K562 (cell line): ENCODE measurements around the gene KHDRBS2.

Experiments used
- CTCF ChIP-seq, 3 experiments: IDR thresholded peaks in 2 of 3; conservative IDR thresholded peaks in 1 of 3; 2 replicates each; pipeline ENCODE4 v1.5.1; 2011 to 2012; ENCODE audit warnings: low read length in 3 of 3, mild to moderate bottlenecking in 3 of 3, control low read depth in 2 of 3, improper control_type of control experiment in 1 of 3, inconsistent platforms in 1 of 3, low read depth in 1 of 3, mixed read lengths in 1 of 3, moderate library complexity in 1 of 3; ENCODE audit not compliant: insufficient read depth in 2 of 3
- EP300 ChIP-seq: IDR thresholded peaks from 2 replicates; pipeline ENCODE4 v1.6.1; 2012; ENCODE audit warnings: low read length, improper control_type of control experiment

- TF ChIP-seq CTCF (IDR thresholded peaks at IDR 0.05 in 2 of 3, conservative IDR thresholded peaks at IDR 0.05 in 1 of 3; ENCODE audit: insufficient read depth in 2 of 3, low read depth in 1 of 3, low read length in 3 of 3) (no peak), EP300 (no peak)
These were observed 498.0 kb downstream of the KHDRBS2 start for GRCh38 chr6:61787998-61788397.
